CD4-positive, alpha-beta T cell treated with Interleukin-1 beta for 1 hour (primary cell): Measurements from ENCODE around the gene SPRR1B.
"Not testable (repeated sequence)": the region's sequence is repeated elsewhere in the genome, so short reads cannot be mapped to it uniquely, and the experiment has no call there.

Experiments used
- DNase-seq, 2 donors: peaks; one replicate each; pipeline ENCODE4 v3.0.0-alpha.2; 2020 to 2022

SPRR1B gene

DNA sequence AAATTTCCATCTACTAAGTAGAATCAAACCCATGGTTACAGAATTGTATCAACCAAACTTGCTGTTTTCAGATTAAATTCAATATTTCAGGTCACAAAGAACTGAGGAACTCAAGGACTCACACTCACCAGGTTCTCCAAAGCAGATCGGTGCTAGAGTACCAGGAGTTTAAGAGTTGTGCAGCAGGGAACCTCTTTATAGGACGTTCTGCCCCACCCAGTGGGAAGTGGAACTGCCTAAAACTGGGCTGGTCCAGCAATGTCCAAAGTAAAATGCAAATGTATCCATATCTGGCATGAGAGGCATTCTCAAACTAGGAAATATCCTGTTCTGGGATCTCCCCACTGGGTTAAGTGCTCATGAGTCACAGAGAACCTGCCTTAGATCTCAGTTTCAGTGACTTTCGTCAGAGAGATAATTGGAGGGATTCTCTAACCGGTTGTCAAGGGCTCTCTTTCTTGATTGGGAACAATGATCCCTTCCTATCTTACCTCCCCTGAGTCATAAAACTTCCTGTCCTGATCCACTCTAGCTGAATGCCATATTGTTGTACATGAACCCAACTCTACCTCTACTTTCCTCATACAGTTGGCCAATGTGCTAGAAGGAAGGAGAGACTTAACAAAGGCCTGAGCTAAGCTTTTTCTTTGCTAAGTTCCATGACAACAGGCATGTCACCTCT, 10.1 kb downstream of the SPRR1B start, which contains the start of gene SPRR2D:
Gene SPRR2D, minus strand, starts transcription at position 171 of the 682 bp plus-strand sequence. CDS start 774 bp downstream, outside the sequence.
- no peak for DNase-seq

DNA sequence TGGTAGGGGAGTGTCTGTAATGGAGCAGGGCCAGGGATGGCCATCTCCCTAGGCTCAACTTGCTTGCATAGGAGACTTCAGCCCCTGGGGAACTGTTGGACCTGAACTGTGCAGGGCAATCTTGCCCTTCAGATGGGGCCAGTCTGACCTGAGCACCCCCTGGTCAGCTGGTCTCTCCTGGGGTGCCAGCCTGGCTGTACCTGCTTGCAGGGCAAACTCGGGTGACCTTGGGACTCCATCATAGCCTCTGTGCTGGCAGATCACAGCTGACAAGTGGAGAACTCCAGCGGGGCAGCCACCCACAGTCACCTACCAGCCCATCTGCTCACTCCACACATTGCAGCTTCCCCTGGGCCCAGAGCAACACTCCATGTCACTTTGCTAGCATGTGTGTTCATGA, 18.2 kb downstream of the SPRR1B start:
- no peak for DNase-seq

DNA sequence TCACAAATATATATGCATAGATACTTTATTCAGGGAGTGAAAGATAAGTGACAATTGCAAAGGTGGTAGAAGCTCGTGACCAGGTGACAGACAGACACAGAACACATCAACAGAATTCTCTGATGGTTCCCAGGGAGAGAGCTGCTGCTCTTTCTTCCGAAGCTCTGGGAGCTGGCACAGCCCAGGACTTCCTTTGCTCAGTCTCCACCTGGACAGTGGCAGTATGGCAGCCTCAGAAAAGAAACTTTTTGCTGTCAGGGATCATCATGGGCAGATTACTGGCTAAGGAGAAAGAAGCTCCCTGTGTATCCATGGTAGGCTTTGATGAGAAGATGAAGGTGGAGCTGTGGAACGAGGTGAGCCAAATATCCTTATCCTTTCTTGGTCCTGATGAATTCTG, 25.1 kb downstream of the SPRR1B start:
- DNase-seq, result not testable (repeated sequence)

DNA sequence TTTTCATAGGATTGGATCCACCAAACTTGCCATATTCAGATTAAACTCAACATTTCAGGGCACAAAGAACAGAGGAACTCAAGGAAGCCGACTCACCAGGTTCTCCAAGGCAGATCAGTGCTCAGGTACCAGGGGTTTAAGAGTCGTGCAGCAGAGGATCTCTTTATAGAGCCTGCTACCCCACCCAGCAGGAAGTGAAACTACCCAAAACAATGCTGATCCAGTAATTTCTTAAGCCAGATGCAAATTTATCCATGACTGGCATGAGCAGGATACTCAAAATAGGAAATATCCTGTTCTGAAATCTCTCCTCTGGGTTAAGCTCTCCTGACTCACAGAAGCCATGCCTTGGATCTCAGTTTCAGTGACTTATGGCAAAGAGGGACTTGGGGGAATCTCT, 26.4 kb downstream of the SPRR1B start, which contains the start of gene SPRR2A:
Gene SPRR2A, minus strand, starts transcription at position 138 of the 400 bp plus-strand sequence. CDS start 777 bp downstream, outside the sequence.
- no peak for DNase-seq

DNA sequence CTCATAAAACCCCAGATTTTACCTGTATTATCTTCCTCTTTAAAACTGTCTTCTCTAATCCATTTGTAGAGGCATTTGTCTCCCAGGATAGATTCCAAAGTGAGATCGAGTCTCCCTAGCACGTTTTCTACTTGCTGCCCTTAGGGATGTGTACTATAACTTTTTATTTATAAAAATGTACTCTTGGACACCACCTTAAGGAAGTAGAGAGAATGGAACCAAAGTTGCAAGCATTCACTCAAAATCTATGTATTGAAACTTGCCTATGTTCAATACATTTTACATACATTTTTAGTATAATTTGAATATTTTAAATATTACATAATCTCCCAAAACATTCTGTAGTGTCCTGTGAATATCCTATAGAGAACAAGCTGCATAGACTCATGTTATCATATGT, 27.2 kb downstream of the SPRR1B start:
- no peak for DNase-seq

DNA sequence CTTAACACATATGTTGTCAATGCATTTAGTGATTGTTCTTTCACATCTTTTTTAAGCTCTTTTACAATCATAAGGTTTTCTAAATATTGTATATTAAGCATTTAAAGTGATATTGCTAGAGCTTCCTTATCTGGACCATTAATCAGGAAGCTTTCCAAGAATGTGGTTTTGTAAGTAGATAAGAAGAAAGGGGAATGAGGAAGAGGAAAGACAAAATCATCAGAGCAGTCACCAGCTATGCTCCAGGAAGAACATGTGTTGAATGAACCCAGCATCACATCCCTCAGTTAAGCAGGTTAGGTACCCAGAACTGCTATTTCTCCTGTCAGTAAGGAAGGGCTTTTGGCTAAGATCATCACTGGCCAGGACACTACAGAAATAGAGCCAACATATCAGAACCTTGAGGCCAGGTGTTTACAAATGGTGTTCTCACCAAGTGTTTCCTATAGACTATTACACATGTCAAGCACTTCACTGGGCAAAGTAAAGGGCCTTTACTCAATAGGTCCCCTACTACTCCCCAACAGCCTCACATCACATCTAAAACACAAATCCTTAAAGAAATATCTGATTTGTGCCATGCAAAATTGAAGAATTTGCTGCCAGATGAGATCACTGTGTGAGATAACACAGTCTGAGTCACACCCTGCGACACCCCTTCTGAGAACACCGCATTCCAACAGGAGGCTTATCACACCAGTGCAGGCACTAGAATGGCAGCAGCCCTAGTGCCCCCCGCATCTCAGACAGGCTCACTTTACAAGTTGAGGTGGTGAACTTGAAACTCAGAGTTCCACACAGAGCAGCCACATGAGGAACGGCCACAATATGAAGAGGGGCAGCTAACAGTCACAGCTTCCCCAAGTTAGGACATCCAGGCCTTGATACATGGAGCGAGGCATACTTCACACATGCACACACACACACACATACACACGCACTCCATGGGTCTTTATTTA, 28.1 kb downstream of the SPRR1B start:
- no peak for DNase-seq

DNA sequence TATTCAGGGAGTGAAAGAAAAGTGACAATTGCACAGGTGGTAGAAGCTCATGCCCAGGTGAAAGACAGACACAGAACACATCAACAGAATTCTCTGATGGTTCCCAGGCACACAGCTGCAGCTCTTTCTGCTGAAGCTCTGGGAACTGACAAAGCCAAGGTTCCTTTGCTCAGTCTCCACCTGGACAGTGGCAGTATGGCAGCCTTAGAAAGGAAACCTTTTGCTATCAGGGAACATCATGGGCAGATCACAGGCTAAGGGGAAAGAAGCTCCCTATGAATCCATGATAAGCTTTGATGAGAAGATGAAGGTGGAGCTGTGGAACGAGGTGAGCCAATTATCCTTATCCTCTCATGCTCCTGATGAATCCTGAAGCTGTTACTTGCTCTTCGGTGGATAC, 39.2 kb downstream of the SPRR1B start:
- DNase-seq, result no peak

DNA sequence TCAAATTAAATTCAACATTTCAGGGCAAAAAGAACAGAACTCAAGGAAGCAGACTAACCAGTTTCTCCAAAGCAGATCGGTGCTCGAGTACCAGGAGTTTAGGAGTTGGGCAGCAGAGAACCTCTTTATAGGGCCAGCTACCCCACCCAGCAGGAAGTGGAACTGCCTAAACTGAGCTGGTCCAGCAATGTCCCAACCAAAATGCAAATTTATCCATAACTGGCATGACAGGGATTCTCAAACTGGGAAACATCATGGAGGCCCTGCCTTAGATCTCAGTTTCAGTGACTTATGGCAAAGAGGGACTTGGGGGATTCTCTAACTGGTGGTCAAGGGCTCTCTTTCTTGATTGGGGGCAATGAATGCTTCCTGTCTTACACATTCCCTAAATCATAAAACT, 40.5 kb downstream of the SPRR1B start, which contains the start of gene SPRR2B:
Gene SPRR2B, minus strand, starts transcription at position 101 of the 400 bp plus-strand sequence. CDS start 772 bp downstream, outside the sequence.
- DNase-seq, result no peak

DNA sequence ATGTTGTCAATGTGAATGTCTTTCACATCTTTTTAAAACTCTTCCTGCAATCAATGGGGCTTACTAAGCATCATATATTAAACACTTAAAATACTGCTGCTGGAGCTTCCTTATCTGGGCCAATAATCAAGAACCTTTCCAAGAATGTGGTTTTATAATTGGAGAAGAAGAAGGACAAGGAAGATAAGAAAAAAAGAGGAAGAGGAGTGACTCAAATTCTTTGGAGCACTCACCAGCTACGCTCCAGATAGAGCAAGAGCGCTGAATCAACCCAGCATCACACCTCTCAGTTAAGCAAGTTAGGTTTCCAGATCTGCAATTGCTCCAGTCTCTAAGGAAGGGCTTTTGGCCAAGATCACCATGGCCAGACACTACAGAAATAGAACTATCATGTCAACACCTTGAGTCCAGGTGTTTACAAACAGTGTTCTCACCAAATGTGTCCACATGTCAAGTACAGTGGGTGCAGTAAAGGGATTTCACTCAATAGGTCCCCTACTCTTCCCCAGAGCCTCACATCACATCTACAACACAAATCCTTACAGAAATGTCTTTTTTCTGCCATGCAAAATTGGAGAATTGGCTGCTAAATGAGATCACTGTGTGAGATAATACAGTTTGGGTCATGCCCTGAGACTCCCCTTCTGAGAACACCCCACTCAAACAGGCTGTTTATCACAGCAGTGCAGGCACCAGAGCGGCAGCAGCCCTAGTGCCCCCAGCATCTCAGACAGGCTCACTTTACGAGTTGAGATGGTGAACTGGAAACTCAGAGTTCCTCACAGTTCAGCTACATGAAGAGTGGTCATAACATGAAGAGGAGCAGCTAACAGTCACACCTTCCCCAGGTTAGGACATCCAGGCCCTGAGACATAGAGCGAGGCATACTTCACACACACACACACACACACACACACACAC, 42.1 kb downstream of the SPRR1B start:
- DNase-seq, result no peak

DNA sequence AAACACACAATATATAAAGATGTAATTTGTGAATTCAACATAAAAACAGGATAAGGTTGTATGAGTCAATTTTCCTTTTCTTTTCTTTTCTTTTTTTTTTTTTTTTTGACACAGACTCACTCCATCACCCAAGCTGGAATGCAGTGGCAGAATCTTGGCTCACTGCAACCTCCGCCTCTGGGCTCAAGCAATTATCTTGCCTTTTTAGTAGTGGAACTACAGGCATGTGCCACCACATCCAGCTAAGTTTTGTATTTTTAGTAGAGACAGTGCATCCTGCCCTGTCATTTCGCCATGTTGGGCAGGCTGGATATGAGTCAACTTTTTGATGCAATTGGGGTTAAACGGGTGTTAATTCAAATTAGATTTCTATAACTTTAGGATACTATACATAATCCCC, 50.7 kb downstream of the SPRR1B start:
- DNase-seq, result no peak
